K562 (cell line): ENCODE results near the gene ICA1L. TPM values are rescaled to one million over a fixed set of nuclear protein-coding genes. Genes with fewer than 3 reads are reported as not detected.

Source experiments
- ATAC-seq: fragments of 200-7000 bp; cut with Tn5 transposase; 3 replicates; pipeline ENCODE4 v1.9.1; 2020; ENCODE audit warnings: moderate library complexity
- BruUV-seq: library from RNA; stranded (reverse); fragments of 400-500 nt; replicated peaks from 2 replicates; lab custom pipeline; 2021; lab: Mats Ljungman, UMichigan
- CTCF ChIA-PET: fragments of 300-600 bp; formaldehyde crosslinking; extraction: SDS; loops from one replicate; lab custom pipeline; 2021; ENCODE audit warnings: low intra/inter-chr PET ratio; lab: Yijun Ruan, JAX
- POLR2A ChIA-PET: fragments of 300-600, 350-650 bp; sonication (Branson Sonifier 250); formaldehyde crosslinking; extraction: SDS; loops from one replicate; lab custom pipeline; 2021; ENCODE audit warnings: antibody characterized with exemption, inconsistent platforms; lab: Yijun Ruan, JAX
- DNase-seq, 4 experiments: peaks; one replicate each; pipeline versions ENCODE4 v3.0.0 to v3.0.0-alpha.2; 2011 to 2018; ENCODE audit warnings: low spot score in 3 of 4, mixed read lengths in 3 of 4; ENCODE audit errors: extremely low read depth in 1 of 4
- FAIRE-seq: peaks from 2 replicates; lab custom pipeline; 2011; peaks lifted over from hg19 to GRCh38; lab: Jason Lieb, UNC
- H2AFZ ChIP-seq: 2 replicates; pipeline ENCODE4 v1.6.0; 2011; ENCODE audit warnings: low read depth, low read length, control low read depth, inconsistent platforms
- H3K27ac ChIP-seq: fragments of 200-600 bp; 3 replicates; pipeline ENCODE4 v1.8.0; 2011; ENCODE audit warnings: low read depth, mild to moderate bottlenecking, control low read depth, inconsistent platforms, low read length, moderate library complexity, mixed read lengths; ENCODE audit errors: extremely low read depth
- H3K27me3 ChIP-seq, 2 experiments: fragments of 300-600 bp in 1 of 2; 2 replicates in 1 of 2; 3 replicates in 1 of 2; pipeline versions ENCODE4 v1.6.0 to v1.8.0; 2011; ENCODE audit warnings: inconsistent platforms in 2 of 2, low read length in 2 of 2, mild to moderate bottlenecking in 1 of 2, mixed read lengths in 1 of 2, moderate library complexity in 1 of 2; ENCODE audit not compliant: control insufficient read depth in 2 of 2, insufficient read depth in 2 of 2
- H3K36me3 ChIP-seq: fragments of 300-600 bp; 3 replicates; pipeline ENCODE4 v1.8.0; 2011; ENCODE audit warnings: mild to moderate bottlenecking, low read length, inconsistent platforms; ENCODE audit not compliant: control insufficient read depth, insufficient read depth
- H3K4me1 ChIP-seq, 2 experiments: fragments of 200-600 bp in 1 of 2; replicated peaks in 1 of 2; 2 replicates in 1 of 2; 3 replicates in 1 of 2; pipeline versions ENCODE4 v1.5.1 to v1.8.0; 2011; ENCODE audit warnings: inconsistent platforms in 2 of 2, low read length in 2 of 2, mild to moderate bottlenecking in 1 of 2, mixed read lengths in 1 of 2, moderate library complexity in 1 of 2; ENCODE audit not compliant: control insufficient read depth in 2 of 2, insufficient read depth in 2 of 2
- H3K4me2 ChIP-seq: 2 replicates; pipeline ENCODE4 v1.6.1; 2011; ENCODE audit warnings: low read length, control low read depth, inconsistent platforms, mixed read lengths; ENCODE audit not compliant: insufficient read depth
- H3K4me3 ChIP-seq: fragments of 200-600 bp; sonication (generic), shearing (Covaris generic); 2 replicates; pipeline ENCODE4 v1.5.1; 2016; ENCODE audit warnings: control low read depth, inconsistent platforms
- H3K79me2 ChIP-seq: fragments of 200-600 bp; 3 replicates; pipeline ENCODE4 v1.8.0; 2011; ENCODE audit warnings: low read length, inconsistent platforms; ENCODE audit not compliant: control insufficient read depth, insufficient read depth
- H3K9ac ChIP-seq, 2 experiments: 2 replicates each; pipeline versions ENCODE4 v1.6.0 to v1.6.1; 2011; ENCODE audit warnings: low read depth in 2 of 2, low read length in 2 of 2, control low read depth in 1 of 2, inconsistent platforms in 1 of 2, mild to moderate bottlenecking in 1 of 2, mixed read lengths in 1 of 2; ENCODE audit not compliant: insufficient read depth in 1 of 2
- H3K9me1 ChIP-seq: one replicate; pipeline ENCODE4 v1.6.0; 2011; ENCODE audit warnings: inconsistent platforms, mild to moderate bottlenecking, low read length, moderate library complexity; ENCODE audit not compliant: control insufficient read depth, insufficient read depth
- H3K9me3 ChIP-seq: replicated peaks from 2 replicates; pipeline ENCODE4 v1.5.1; 2011; ENCODE audit warnings: low read depth, low read length, inconsistent platforms; ENCODE audit not compliant: control insufficient read depth, insufficient read depth
- H4K20me1 ChIP-seq: replicated peaks from 2 replicates; pipeline ENCODE4 v1.6.1; 2011; ENCODE audit warnings: low read length, inconsistent platforms, mixed read lengths; ENCODE audit not compliant: control insufficient read depth, insufficient read depth
- ATF4 ChIP-seq: fragments of 450-650 bp; formaldehyde crosslinking; IDR thresholded peaks from 2 replicates; pipeline ENCODE4 v1.4.0; 2022; ENCODE audit warnings: mild to moderate bottlenecking, moderate library complexity
- FOXM1 ChIP-seq, 2 experiments: fragments of 450-650 bp in 1 of 2; sonication (generic) in 1 of 2; formaldehyde crosslinking in 1 of 2; IDR thresholded peaks; 2 replicates each; pipeline versions ENCODE4 v1.6.1 to v1.9.0; 2017 to 2022; ENCODE audit warnings: low read depth in 2 of 2, mild to moderate bottlenecking in 2 of 2, missing genetic modification reagents in 1 of 2, moderate library complexity in 1 of 2
- KDM1A ChIP-seq, 2 experiments: fragments of 450-650 bp; IDR thresholded peaks; 2 replicates each; pipeline ENCODE4 v1.6.1; 2016; ENCODE audit warnings: mild to moderate bottlenecking in 2 of 2
- NCOA6 ChIP-seq: fragments of 450-650 bp; IDR thresholded peaks from 2 replicates; pipeline ENCODE4 v1.6.1; 2017; ENCODE audit warnings: mild to moderate bottlenecking
- PTRF ChIP-seq: fragments of 450-650 bp; IDR thresholded peaks from 2 replicates; pipeline ENCODE4 v1.6.1; 2016; ENCODE audit warnings: mild to moderate bottlenecking, missing genetic modification characterization, missing compliant biosample characterization
- U2AF1 ChIP-seq: fragments of 200-400 bp; formaldehyde crosslinking; optimal IDR thresholded peaks from 2 replicates; pipeline ENCODE3; 2017; ENCODE audit warnings: mild to moderate bottlenecking, low read depth, low read length, moderate library complexity
- ZNF764 ChIP-seq: fragments of 250-450 bp; sonication (Bioruptor Pico); IDR thresholded peaks from 2 replicates; pipeline ENCODE4 v1.4.0; 2020; ENCODE audit warnings: low read depth, mild to moderate bottlenecking, moderate library complexity
- ZSCAN32 ChIP-seq: fragments of 450-650 bp; formaldehyde crosslinking; IDR thresholded peaks from 2 replicates; pipeline ENCODE4 v1.4.0; 2020; ENCODE audit warnings: mild to moderate bottlenecking, moderate library complexity
- WGBS: fragments of 100-300 bp; shearing (Covaris generic); methylation state at CpG from one replicate; pipeline ENCODE4 v1.1.6; 2016; ENCODE audit warnings: low coverage, mixed read lengths; ENCODE audit not compliant: insufficient coverage; ENCODE audit errors: missing lambda C conversion rate; 5-methylcytosine and 5-hydroxymethylcytosine counted together
- in situ Hi-C: fragments of 300-500 bp; cut with MboI; formaldehyde crosslinking; loops from 4 replicates; pipeline ENCODE4 v1.15.0; 2018; ENCODE audit warnings: inconsistent platforms, mixed read lengths
- intact Hi-C: fragments of 100-400 bp; cut with micrococcal nuclease; formaldehyde crosslinking; loops from 2 replicates; pipeline ENCODE4 v1.14.2; 2022
- polyA plus RNA-seq, 8 experiments: library from polyadenylated mRNA; depleted of rRNA in 4 of 8; stranded (reverse) in 5 of 8; unstranded in 3 of 8; fragments of >200 nt; fragmentation: Nextera tagmentation in 2 of 8; fragmentation: Illumina TruSeq in 1 of 8; extraction: Ambion mirVana in 2 of 8; extraction: Trizol in 1 of 8; gene quantifications; 2 replicates each; pipeline versions ENCODE4 v1.2.1 to v1.2.3, GENCODE V29; 2011 to 2014; ENCODE audit warnings: inconsistent platforms in 1 of 8, missing spikeins in 1 of 8
- total RNA-seq, 7 experiments: library from RNA; depleted of rRNA in 6 of 7; stranded (reverse); fragments of >200 nt in 6 of 7; fragmentation: Illumina TruSeq in 2 of 7; extraction: Trizol in 2 of 7; gene quantifications; 2 replicates each; pipeline versions ENCODE4 v1.2.1 to v1.2.3, GENCODE V29; 2011 to 2021; ENCODE audit warnings: low replicate concordance in 1 of 7

Gene ICA1L
- total and polyA plus RNA-seq, 9 of the 15 experiments (the other 6 are each of a cell fraction or from before 2014, with no cell fraction given): 0.57 to 1.7 (median 1.1) TPM

GRCh38 chr2:202758128-202758527, 113.4 kb downstream of the ICA1L start:
- ChIA-PET POLR2A (interaction anchor here (1.7 kb wide), 1 partner anchor 11 kb away, joined by 5 read pairs; no protein-coding TSS in a partner anchor), CTCF (no interaction called here)
- Histone ChIP-seq H4K20me1 (no peaks in the 10 kb centered on the region), H3K9me3 (no peaks in the 10 kb centered on the region), H3K27ac (no peak overlapping the region), H3K27me3 (no peaks in the 10 kb centered on the region), H3K9me1 (no peaks in the 10 kb centered on the region), H3K9ac (no peak overlapping the region), H3K4me1 (no peaks in the 10 kb centered on the region), H2AFZ (no peak overlapping the region), H3K4me2 (no peak overlapping the region)
- no peak for ATAC-seq
- no peak for FAIRE-seq
- 81% methylated on average over 4 of the region's 4 CpGs for WGBS
- in situ Hi-C loops (no loop called here), intact Hi-C loops (loop anchor here (10.0 kb wide), 1 partner anchor 123 kb away; the partner anchor contains the start of gene FAM117B)
- TF ChIP-seq FOXM1 (IDR thresholded peaks at IDR 0.05; ENCODE audit: low read depth): no peak
- TF ChIP-seq FOXM1 (CRISPR knock-in tag; IDR thresholded peaks at IDR 0.05; ENCODE audit: low read depth): no peak
- no peak for TF ChIP-seq PTRF
- no peak for TF ChIP-seq KDM1A (IDR thresholded peaks at IDR 0.05)
- no peak for TF ChIP-seq ZSCAN32 (CRISPR knock-in tag)
- TF ChIP-seq ATF4 (CRISPR knock-in tag): no peak
- no peak for TF ChIP-seq ZNF764
- no peak for TF ChIP-seq NCOA6
- TF ChIP-seq U2AF1: no peak
- TF ChIP-seq, all 486 proteins: peak for 0
- no peak overlapping the region for H3K4me3 ChIP-seq
- H3K79me2 ChIP-seq: no peaks in the 10 kb centered on the region
- no peak for DNase-seq
- no TSS peak for BruUV-seq
- H3K36me3 ChIP-seq: peaks cover 19% of the 10 kb centered on the region
